Neural progenitor cell (in vitro differentiated cells): ENCODE measurements around the gene FAM193B. TPM values are rescaled to one million over a fixed set of nuclear protein-coding genes. Genes with fewer than 3 reads are reported as not detected.

Experiments used
- DNase-seq: peaks from one replicate; pipeline ENCODE4 v3.0.0-alpha.2; 2016; ENCODE audit warnings: low spot score
- H2AFZ ChIP-seq: fragments of 200-600 bp; sonication (generic); replicated peaks from 2 replicates; pipeline ENCODE4 v1.6.1; 2016; ENCODE audit warnings: antibody characterized with exemption
- H3F3A ChIP-seq: fragments of 200-600 bp; sonication (generic); 2 replicates; pipeline ENCODE4 v1.6.1; 2016; ENCODE audit warnings: antibody characterized with exemption, low read depth
- H3K27ac ChIP-seq: fragments of 200-600 bp; sonication (generic); 2 replicates; pipeline ENCODE4 v1.5.1; 2016; ENCODE audit warnings: mild to moderate bottlenecking
- H3K27me3 ChIP-seq: fragments of 200-600 bp; sonication (generic); 2 replicates; pipeline ENCODE4 v1.6.1; 2016; ENCODE audit warnings: mild to moderate bottlenecking, moderate library complexity
- H3K36me3 ChIP-seq: fragments of 200-600 bp; sonication (generic); 2 replicates; pipeline ENCODE4 v1.5.1; 2016
- H3K4me1 ChIP-seq: fragments of 200-600 bp; sonication (generic); 2 replicates; pipeline ENCODE4 v1.6.1; 2016; ENCODE audit warnings: mixed run types
- H3K4me2 ChIP-seq: fragments of 200-600 bp; sonication (generic); 2 replicates; pipeline ENCODE4 v1.6.1; 2016
- H3K4me3 ChIP-seq: fragments of 200-600 bp; sonication (generic); 2 replicates; pipeline ENCODE4 v1.5.1; 2016
- H3K79me2 ChIP-seq: fragments of 200-600 bp; sonication (generic); 2 replicates; pipeline ENCODE4 v1.6.1; 2016; ENCODE audit warnings: low read depth
- H3K9ac ChIP-seq: fragments of 200-600 bp; sonication (generic); 2 replicates; pipeline ENCODE4 v1.6.1; 2016
- H3K9me3 ChIP-seq: fragments of 200-600 bp; sonication (generic); 2 replicates; pipeline ENCODE4 v1.5.1; 2016; ENCODE audit warnings: low read depth
- H4K20me1 ChIP-seq: fragments of 200-600 bp; sonication (generic); 2 replicates; pipeline ENCODE4 v1.6.1; 2016; ENCODE audit warnings: low read depth
- H3K27ac Mint-ChIP-seq: 3 replicates; pipeline ENCODE4 v1.8.0; 2021; ENCODE audit warnings: mixed read lengths
- H3K27me3 Mint-ChIP-seq: 2 replicates; pipeline ENCODE4 v1.8.0; 2022; ENCODE audit warnings: low read depth, mild to moderate bottlenecking, inconsistent platforms, moderate library complexity, mixed read lengths; ENCODE audit not compliant: insufficient read depth
- H3K36me3 Mint-ChIP-seq: 3 replicates; pipeline ENCODE4 v1.8.0; 2021; ENCODE audit warnings: mixed read lengths
- H3K4me1 Mint-ChIP-seq: 3 replicates; pipeline ENCODE4 v1.8.0; 2021; ENCODE audit warnings: mixed read lengths
- H3K4me3 Mint-ChIP-seq: 3 replicates; pipeline ENCODE4 v1.8.0; 2021; ENCODE audit warnings: mild to moderate bottlenecking, moderate library complexity, mixed read lengths
- H3K9me3 Mint-ChIP-seq: 3 replicates; pipeline ENCODE4 v1.8.0; 2020; ENCODE audit warnings: mixed read lengths
- EZH2 ChIP-seq: fragments of 200-600 bp; sonication (generic); IDR thresholded peaks from 2 replicates; pipeline ENCODE4 v1.6.1; 2017; ENCODE audit warnings: antibody characterized with exemption, mild to moderate bottlenecking, moderate library complexity
- EZH2phosphoT487 ChIP-seq: fragments of 200-600 bp; sonication (generic); IDR thresholded peaks from 2 replicates; pipeline ENCODE4 v1.6.1; 2017; ENCODE audit warnings: antibody characterized with exemption
- total RNA-seq: library from RNA; depleted of rRNA; stranded (reverse); fragments of >200 nt; gene quantifications from 2 replicates; pipeline ENCODE4 v1.2.3, GENCODE V29; 2015; ENCODE audit warnings: low replicate concordance
- TF ChIP-seq, protein P1 (sequence below): fragments of 200-600 bp; sonication (generic); IDR thresholded peaks from 2 replicates; pipeline ENCODE4 v1.5.1; 2017; ENCODE audit warnings: antibody characterized with exemption, mild to moderate bottlenecking

Gene FAM193B
- total RNA-seq, 1 donor from 2014 or later = 42.5 TPM

DNA sequence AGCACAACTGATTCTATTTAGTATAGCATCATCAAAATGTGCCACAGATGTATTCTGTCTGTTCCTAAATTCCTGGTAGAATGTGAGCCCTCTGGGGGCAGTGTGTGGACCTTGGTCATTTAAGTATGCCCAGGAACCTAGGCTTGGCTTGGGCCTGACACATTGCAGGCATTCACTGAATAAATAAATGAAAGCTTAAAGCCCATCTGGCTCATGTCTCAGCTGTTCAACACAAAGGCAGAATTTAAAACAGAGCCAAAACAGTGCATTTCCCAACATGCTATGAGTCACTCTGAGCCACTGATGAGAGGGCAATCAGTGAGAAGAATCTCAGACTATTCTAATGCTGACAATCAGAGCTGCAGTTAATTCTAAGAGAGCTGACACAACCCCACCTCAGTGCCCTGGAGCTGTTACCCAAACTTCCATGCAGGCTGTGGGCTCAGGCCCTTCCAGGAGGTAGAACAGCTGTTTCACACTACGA lies 8.1 kb downstream of the FAM193B start:
- TF ChIP-seq EZH2phosphoT487 (no peak), EZH2 (no peak)
- TF ChIP-seq, protein P1, sequence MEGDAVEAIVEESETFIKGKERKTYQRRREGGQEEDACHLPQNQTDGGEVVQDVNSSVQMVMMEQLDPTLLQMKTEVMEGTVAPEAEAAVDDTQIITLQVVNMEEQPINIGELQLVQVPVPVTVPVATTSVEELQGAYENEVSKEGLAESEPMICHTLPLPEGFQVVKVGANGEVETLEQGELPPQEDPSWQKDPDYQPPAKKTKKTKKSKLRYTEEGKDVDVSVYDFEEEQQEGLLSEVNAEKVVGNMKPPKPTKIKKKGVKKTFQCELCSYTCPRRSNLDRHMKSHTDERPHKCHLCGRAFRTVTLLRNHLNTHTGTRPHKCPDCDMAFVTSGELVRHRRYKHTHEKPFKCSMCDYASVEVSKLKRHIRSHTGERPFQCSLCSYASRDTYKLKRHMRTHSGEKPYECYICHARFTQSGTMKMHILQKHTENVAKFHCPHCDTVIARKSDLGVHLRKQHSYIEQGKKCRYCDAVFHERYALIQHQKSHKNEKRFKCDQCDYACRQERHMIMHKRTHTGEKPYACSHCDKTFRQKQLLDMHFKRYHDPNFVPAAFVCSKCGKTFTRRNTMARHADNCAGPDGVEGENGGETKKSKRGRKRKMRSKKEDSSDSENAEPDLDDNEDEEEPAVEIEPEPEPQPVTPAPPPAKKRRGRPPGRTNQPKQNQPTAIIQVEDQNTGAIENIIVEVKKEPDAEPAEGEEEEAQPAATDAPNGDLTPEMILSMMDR = no peak
- Histone ChIP-seq H3K9ac (no peak overlapping the region), H3K27ac (no peak overlapping the region), H3F3A (peaks cover 37% of the 10 kb centered on the region), H2AFZ (no peak overlapping the region), H3K4me3 (no peak overlapping the region), H3K79me2 (peaks cover 93% of the 10 kb centered on the region), H3K27me3 (no peaks in the 10 kb centered on the region), H3K9me3 (no peaks in the 10 kb centered on the region), H3K4me1 (peaks cover 28% of the 10 kb centered on the region), H3K36me3 (no peaks in the 10 kb centered on the region), H4K20me1 (peaks cover 95% of the 10 kb centered on the region), H3K4me2 (no peak overlapping the region)
- DNase-seq = no peak
- peaks cover 39% of the 10 kb centered on the region for H3K4me1 Mint-ChIP-seq
- H3K9me3 Mint-ChIP-seq = no peaks in the 10 kb centered on the region
- peaks cover 15% of the 10 kb centered on the region for H3K36me3 Mint-ChIP-seq
- no peak overlapping the region for H3K4me3 Mint-ChIP-seq
- H3K27ac Mint-ChIP-seq = no peak overlapping the region
- no peaks in the 10 kb centered on the region for H3K27me3 Mint-ChIP-seq

DNA sequence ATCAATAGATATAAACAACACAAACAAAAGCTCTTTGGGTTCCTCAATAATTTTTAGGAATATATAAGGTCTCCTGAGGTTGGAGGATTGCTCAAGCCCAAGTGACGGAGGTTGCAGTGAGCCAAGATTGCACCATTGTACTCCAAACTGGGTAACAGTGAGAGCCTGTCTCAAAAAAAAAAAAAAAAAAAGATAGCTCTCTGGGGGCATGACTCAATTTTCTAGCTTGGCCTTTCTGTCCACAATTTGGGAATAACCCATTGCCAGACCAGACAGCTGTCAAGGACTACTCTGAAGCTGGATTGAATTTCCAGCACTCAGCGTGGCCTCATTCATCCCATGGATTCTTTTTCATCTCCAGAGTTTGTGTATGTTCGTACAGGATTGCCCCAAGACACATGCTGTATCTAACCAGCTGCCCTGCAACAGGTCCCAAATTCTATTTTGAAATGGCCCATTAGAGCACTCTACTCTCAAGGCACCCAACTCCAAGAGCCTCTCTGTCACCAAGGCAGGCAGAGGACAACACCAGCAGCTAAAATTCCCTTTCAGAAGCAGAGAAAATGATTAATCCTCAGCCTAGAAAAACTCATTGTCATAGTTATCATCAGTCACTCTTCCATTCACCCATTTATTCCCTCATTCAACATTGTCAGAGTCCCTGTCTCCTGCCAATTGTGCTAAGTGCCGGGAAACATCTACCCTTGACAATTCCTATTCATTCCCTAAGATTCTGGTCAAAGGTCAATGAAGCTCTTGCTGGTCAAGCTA lies 8.7 kb downstream of the FAM193B start:
- H3K9ac ChIP-seq = no peak overlapping the region
- H3K79me2 ChIP-seq = peaks cover 93% of the 10 kb centered on the region
- no peak for DNase-seq
- Mint-ChIP-seq H3K36me3 (peaks cover 15% of the 10 kb centered on the region), H3K9me3 (no peaks in the 10 kb centered on the region), H3K4me3 (no peak overlapping the region), H3K27me3 (no peaks in the 10 kb centered on the region), H3K27ac (peak overlapping the region; percentile 36), H3K4me1 (peaks cover 39% of the 10 kb centered on the region)
- peaks cover 95% of the 10 kb centered on the region for H4K20me1 ChIP-seq
- TF ChIP-seq EZH2phosphoT487 (no peak), EZH2 (no peak)
- TF ChIP-seq, protein P1 = no peak
- no peak overlapping the region for H3K27ac ChIP-seq
- no peaks in the 10 kb centered on the region for H3K9me3 ChIP-seq
- no peak overlapping the region for H3K4me3 ChIP-seq
- no peaks in the 10 kb centered on the region for H3K27me3 ChIP-seq
- H3F3A ChIP-seq = peaks cover 37% of the 10 kb centered on the region
- no peak overlapping the region for H2AFZ ChIP-seq
- no peaks in the 10 kb centered on the region for H3K36me3 ChIP-seq
- H3K4me1 ChIP-seq = peaks cover 28% of the 10 kb centered on the region
- no peak overlapping the region for H3K4me2 ChIP-seq

DNA sequence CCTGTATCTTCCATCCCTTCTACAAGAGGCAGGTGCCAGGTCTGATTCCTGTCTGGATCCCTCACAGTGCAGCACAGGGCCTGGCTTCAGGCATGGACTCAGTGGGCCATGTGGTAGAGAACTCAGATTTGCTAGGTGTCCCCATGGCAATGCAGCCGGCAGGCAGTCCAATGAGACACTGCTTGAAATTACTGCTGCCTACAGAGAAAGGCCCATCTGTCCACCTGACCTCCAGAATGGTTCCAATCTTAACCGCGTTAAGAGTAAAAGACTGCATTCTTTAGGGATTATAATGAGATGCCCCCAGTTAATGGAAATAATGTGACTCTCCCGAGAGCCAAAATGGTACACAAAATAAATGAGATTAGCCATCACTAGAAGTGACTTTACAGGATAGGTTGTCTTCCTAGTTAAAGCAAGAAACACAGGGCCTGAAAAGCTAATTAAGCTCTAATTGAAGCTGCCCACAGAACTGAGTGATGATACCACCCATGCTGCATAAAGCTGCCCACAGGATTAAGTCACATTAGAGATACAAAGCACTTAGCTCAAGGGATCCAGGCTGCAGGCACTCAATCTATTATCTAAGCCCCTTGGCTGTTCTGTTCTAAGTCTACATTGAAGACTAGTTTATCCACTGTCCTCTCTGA lies 11.4 kb downstream of the FAM193B start:
- TF ChIP-seq EZH2 = no peak
- TF ChIP-seq EZH2phosphoT487 = peak; percentile 91
- peaks cover 28% of the 10 kb centered on the region for H3K4me1 ChIP-seq
- peak overlapping the region; percentile 33 for H3K27ac ChIP-seq
- DNase-seq = peak; percentile 77
- H3K4me3 Mint-ChIP-seq = no peak overlapping the region
- H3K4me3 ChIP-seq = peak overlapping the region; percentile 8
- no peaks in the 10 kb centered on the region for H3K27me3 Mint-ChIP-seq
- no peak overlapping the region for H2AFZ ChIP-seq
- H3K9me3 Mint-ChIP-seq = no peaks in the 10 kb centered on the region
- H3K4me2 ChIP-seq = peak overlapping the region; percentile 72
- no peaks in the 10 kb centered on the region for H3K9me3 ChIP-seq
- H3F3A ChIP-seq = peaks cover 37% of the 10 kb centered on the region
- peaks cover 85% of the 10 kb centered on the region for H3K79me2 ChIP-seq
- no peak overlapping the region for H3K9ac ChIP-seq
- H3K36me3 Mint-ChIP-seq = peaks cover 13% of the 10 kb centered on the region
- H3K36me3 ChIP-seq = no peaks in the 10 kb centered on the region
- H4K20me1 ChIP-seq = peaks cover 97% of the 10 kb centered on the region
- peaks cover 41% of the 10 kb centered on the region for H3K4me1 Mint-ChIP-seq
- no peaks in the 10 kb centered on the region for H3K27me3 ChIP-seq
- H3K27ac Mint-ChIP-seq = no peak overlapping the region
